Esophagus squamous epithelium (tissue), 4 donors: ENCODE data around the gene PRR4.

Source experiments
- POLR2A ChIP-seq, 4 donors: fragments of 450-650 bp; IDR thresholded peaks; one replicate each; pipeline ENCODE4 v1.6.1; 2017; ENCODE audit warnings: antibody characterized with exemption in 4 of 4, mild to moderate bottlenecking in 4 of 4, moderate library complexity in 3 of 4
- TF ChIP-seq, protein P1 (sequence below), 6 experiments: fragments of 450-650 bp in 4 of 6; fragments of 200-600 bp in 2 of 6; sonication (generic) in 2 of 6; IDR thresholded peaks; one replicate each; pipeline ENCODE4 v1.5.1; 2016 to 2019; ENCODE audit warnings: antibody characterized with exemption in 6 of 6, mild to moderate bottlenecking in 4 of 6, moderate library complexity in 4 of 6

DNA sequence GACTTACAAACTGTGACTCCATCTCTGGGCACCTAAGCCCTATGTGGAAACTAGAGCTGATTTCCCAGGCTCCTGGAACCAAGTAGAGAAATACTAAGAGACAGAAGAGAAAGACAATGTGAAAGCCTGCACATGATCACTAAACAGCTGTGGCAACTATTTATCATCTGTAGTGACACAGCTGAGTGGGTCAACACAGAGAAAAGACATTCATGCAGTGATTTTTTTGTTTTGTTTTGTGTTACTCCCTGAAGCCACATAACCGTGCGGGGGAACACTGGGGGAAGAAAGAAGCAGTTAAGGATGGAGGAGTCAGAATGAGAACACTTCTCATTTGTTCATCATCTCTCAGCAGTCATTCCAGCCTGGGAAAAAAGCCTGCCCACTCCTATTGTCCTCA lies 1.5 kb downstream of the PRR4 start:
- TF ChIP-seq POLR2A (IDR thresholded peaks at IDR 0.05) = no peak
- TF ChIP-seq, protein P1, sequence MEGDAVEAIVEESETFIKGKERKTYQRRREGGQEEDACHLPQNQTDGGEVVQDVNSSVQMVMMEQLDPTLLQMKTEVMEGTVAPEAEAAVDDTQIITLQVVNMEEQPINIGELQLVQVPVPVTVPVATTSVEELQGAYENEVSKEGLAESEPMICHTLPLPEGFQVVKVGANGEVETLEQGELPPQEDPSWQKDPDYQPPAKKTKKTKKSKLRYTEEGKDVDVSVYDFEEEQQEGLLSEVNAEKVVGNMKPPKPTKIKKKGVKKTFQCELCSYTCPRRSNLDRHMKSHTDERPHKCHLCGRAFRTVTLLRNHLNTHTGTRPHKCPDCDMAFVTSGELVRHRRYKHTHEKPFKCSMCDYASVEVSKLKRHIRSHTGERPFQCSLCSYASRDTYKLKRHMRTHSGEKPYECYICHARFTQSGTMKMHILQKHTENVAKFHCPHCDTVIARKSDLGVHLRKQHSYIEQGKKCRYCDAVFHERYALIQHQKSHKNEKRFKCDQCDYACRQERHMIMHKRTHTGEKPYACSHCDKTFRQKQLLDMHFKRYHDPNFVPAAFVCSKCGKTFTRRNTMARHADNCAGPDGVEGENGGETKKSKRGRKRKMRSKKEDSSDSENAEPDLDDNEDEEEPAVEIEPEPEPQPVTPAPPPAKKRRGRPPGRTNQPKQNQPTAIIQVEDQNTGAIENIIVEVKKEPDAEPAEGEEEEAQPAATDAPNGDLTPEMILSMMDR (IDR thresholded peaks at IDR 0.05) = no peak
